Activated CD4-positive, alpha-beta T cell treated with anti-CD3 and anti-CD28 coated beads for 24 hours (primary cell): ENCODE measurements around the gene DDX25.

Source experiments
- DNase-seq, 2 donors: peaks; one replicate each; pipeline ENCODE4 v3.0.0-alpha.2; 2020; ENCODE audit warnings: low read depth in 2 of 2

DDX25 gene

DNA sequence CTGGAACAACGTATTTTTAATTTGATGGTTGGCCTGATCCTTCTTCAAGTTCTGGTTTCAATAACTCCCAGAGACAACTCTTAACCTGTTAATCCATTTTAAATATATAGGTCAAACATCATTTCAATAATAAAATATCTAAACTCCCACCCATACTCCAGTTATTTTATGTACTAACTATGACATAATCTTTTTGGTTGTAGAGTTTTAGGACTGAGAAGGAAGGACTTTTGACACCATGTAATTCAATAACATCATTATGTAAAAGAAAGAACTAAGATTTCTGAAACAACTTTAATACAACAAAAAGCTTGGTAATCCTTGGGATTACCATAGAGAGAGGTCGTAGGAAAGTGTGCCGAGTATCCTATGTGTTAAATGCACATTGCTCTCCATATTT is 73.0 kb downstream of the DDX25 start:
- DNase-seq: no peak

DNA sequence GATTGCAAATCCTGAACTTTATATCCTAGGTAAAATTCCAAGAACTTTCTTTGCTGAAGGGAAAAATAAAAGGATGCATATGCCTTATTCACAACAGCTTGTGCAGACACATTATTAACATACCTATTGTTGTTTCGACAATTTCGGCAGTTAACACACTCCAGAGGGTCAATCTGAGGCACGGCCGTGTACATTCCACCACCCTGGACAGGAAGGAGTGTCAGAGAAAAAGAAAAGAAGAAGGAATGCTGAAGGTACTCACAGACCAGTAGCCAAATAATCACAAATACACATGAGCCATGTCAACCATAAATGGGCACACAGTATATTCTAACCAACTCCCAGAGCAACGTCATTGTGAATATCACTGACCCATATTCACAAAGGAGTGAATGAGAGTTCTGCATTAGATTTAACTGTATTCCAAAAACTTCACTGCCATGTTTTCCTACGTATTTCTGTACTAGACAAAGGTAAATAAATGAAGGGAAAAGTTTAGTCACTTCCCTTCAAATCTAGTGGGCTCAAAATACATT is 73.9 kb downstream of the DDX25 start:
- no peak for DNase-seq
